H1 (cell line): ENCODE data around the gene TRAP1. TPM values are rescaled to one million over a fixed set of nuclear protein-coding genes. Genes with fewer than 3 reads are reported as not detected.

Source experiments
- BACH1 ChIP-seq: IDR thresholded peaks from 2 replicates; pipeline ENCODE4 v1.6.1; 2012; ENCODE audit warnings: low read length, improper control_type of control experiment
- CBX8 ChIP-seq: fragments of 300-800, 300-1000 bp; sonication (generic); IDR thresholded peaks from 2 replicates; pipeline ENCODE4 v1.7.1; 2016; ENCODE audit warnings: low read depth, low read length, borderline replicate concordance
- JUND ChIP-seq: IDR thresholded peaks from 2 replicates; pipeline ENCODE4 v1.6.1; 2011; ENCODE audit warnings: mild to moderate bottlenecking, improper control_type of control experiment, low read length
- RNF2 ChIP-seq: fragments of 200-900, 300-1000 bp; sonication (generic); IDR thresholded peaks from 2 replicates; pipeline ENCODE4 v1.7.1; 2016; ENCODE audit warnings: borderline replicate concordance, low read depth, mild to moderate bottlenecking, antibody characterized with exemption, low read length; ENCODE audit not compliant: poor library complexity, severe bottlenecking; ENCODE audit errors: missing control alignments
- polyA plus RNA-seq, 7 experiments: library from polyadenylated mRNA; depleted of rRNA in 3 of 7; stranded (reverse) in 5 of 7; unstranded in 2 of 7; fragments of >200 nt in 5 of 7; fragments of 200-250 nt in 2 of 7; gene quantifications; 1 replicate in 5 of 7; 2 replicates in 1 of 7; 4 replicates in 1 of 7; pipeline versions ENCODE4 v1.2.1 to v1.2.3, GENCODE V29; 2011 to 2013; ENCODE audit warnings: missing spikeins in 2 of 7, mixed read lengths in 2 of 7
- total RNA-seq: library from RNA; stranded (reverse); fragmentation: NEBNext Ultra II Directional; extraction: Animal tissue kit (Norgen Biotek cat#: 25700); gene quantifications from 2 replicates; pipeline ENCODE4 v1.2.1, GENCODE V29; 2021
- TF ChIP-seq, protein P1 (sequence below): fragments of 300-600 bp; sonication (generic); IDR thresholded peaks from 2 replicates; pipeline ENCODE4 v1.7.1; 2012; ENCODE audit warnings: low read length, moderate library complexity, mild to moderate bottlenecking, inconsistent platforms; ENCODE audit not compliant: insufficient replicate concordance

TRAP1 gene
- total and polyA plus RNA-seq, 2 of the 8 experiments (the other 6 are each of a cell fraction or from before 2014, with no cell fraction given), result 215 to 283 TPM

DNA sequence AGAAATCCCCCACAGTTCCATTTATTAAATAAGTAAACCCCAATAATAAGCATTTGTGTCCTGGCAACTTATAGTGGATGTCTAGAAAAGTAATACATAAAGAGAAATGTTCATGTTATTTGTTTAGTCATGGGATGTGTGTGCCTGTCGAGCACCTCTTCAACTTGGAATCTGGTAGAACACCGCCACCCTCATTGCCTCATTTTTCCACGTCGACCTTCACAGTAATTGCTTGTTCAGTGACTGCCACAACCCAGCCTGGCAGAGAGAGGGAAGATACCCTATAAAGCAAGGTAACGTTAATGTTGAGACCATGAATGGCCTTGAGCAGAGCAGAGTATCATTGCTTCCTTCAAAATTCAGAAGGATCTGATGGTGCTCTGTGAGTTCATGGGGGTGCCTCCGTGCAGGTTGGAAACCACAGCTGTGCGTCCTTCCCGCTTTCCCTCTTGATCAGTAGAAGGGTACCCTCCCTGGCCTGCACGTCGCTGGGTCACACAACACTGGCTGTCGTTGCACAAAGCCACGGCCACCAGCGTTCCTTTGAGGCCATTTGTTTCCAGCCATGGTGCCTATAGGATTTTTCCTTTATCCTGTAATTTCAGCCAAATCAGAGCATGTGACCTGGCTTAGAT lies 66.6 kb downstream of the TRAP1 start (continued):
- TF ChIP-seq, protein P1, sequence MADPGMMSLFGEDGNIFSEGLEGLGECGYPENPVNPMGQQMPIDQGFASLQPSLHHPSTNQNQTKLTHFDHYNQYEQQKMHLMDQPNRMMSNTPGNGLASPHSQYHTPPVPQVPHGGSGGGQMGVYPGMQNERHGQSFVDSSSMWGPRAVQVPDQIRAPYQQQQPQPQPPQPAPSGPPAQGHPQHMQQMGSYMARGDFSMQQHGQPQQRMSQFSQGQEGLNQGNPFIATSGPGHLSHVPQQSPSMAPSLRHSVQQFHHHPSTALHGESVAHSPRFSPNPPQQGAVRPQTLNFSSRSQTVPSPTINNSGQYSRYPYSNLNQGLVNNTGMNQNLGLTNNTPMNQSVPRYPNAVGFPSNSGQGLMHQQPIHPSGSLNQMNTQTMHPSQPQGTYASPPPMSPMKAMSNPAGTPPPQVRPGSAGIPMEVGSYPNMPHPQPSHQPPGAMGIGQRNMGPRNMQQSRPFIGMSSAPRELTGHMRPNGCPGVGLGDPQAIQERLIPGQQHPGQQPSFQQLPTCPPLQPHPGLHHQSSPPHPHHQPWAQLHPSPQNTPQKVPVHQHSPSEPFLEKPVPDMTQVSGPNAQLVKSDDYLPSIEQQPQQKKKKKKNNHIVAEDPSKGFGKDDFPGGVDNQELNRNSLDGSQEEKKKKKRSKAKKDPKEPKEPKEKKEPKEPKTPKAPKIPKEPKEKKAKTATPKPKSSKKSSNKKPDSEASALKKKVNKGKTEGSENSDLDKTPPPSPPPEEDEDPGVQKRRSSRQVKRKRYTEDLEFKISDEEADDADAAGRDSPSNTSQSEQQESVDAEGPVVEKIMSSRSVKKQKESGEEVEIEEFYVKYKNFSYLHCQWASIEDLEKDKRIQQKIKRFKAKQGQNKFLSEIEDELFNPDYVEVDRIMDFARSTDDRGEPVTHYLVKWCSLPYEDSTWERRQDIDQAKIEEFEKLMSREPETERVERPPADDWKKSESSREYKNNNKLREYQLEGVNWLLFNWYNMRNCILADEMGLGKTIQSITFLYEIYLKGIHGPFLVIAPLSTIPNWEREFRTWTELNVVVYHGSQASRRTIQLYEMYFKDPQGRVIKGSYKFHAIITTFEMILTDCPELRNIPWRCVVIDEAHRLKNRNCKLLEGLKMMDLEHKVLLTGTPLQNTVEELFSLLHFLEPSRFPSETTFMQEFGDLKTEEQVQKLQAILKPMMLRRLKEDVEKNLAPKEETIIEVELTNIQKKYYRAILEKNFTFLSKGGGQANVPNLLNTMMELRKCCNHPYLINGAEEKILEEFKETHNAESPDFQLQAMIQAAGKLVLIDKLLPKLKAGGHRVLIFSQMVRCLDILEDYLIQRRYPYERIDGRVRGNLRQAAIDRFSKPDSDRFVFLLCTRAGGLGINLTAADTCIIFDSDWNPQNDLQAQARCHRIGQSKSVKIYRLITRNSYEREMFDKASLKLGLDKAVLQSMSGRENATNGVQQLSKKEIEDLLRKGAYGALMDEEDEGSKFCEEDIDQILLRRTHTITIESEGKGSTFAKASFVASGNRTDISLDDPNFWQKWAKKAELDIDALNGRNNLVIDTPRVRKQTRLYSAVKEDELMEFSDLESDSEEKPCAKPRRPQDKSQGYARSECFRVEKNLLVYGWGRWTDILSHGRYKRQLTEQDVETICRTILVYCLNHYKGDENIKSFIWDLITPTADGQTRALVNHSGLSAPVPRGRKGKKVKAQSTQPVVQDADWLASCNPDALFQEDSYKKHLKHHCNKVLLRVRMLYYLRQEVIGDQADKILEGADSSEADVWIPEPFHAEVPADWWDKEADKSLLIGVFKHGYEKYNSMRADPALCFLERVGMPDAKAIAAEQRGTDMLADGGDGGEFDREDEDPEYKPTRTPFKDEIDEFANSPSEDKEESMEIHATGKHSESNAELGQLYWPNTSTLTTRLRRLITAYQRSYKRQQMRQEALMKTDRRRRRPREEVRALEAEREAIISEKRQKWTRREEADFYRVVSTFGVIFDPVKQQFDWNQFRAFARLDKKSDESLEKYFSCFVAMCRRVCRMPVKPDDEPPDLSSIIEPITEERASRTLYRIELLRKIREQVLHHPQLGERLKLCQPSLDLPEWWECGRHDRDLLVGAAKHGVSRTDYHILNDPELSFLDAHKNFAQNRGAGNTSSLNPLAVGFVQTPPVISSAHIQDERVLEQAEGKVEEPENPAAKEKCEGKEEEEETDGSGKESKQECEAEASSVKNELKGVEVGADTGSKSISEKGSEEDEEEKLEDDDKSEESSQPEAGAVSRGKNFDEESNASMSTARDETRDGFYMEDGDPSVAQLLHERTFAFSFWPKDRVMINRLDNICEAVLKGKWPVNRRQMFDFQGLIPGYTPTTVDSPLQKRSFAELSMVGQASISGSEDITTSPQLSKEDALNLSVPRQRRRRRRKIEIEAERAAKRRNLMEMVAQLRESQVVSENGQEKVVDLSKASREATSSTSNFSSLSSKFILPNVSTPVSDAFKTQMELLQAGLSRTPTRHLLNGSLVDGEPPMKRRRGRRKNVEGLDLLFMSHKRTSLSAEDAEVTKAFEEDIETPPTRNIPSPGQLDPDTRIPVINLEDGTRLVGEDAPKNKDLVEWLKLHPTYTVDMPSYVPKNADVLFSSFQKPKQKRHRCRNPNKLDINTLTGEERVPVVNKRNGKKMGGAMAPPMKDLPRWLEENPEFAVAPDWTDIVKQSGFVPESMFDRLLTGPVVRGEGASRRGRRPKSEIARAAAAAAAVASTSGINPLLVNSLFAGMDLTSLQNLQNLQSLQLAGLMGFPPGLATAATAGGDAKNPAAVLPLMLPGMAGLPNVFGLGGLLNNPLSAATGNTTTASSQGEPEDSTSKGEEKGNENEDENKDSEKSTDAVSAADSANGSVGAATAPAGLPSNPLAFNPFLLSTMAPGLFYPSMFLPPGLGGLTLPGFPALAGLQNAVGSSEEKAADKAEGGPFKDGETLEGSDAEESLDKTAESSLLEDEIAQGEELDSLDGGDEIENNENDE, result no peak
- TF ChIP-seq JUND (no peak), RNF2 (no peak), BACH1 (no peak), CBX8 (no peak)
